ENCODE data around the gene CCL18. TPM values are rescaled to one million over a fixed set of nuclear protein-coding genes. Genes with fewer than 3 reads are reported as not detected.

The CCL18 gene
- total and polyA plus RNA-seq, 9 of the 15 experiments (the other 6 are each of a cell fraction or from before 2014, with no cell fraction given): not detected

DNA sequence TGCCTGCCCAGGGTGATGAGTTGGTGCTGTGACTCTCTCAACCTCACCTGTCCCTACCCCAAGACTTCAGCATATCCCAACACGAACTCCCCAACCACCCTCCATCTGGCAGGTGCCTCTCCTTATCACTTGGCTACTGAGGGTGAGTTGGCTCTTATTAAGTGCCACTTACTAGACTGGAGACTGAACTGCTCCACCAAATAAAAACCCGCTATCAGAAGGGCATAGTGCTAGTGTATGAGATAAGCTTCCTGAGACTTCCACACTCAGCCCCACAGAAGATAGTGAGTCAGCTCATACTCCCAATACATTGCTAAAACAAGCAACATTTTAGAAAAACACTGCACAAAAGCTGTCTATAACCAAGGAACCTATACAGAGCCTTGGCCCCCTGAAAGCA is 16.0 kb upstream of the CCL18 start (continued):
- TF ChIP-seq TEAD4 (IDR thresholded peaks at IDR 0.05; ENCODE audit: low read length) (no peak), TEAD4 (CRISPR knock-in tag; IDR thresholded peaks at IDR 0.05; ENCODE audit: borderline replicate concordance) (no peak), MECOM (CRISPR knock-in tag; IDR thresholded peaks at IDR 0.05) (no peak)

DNA sequence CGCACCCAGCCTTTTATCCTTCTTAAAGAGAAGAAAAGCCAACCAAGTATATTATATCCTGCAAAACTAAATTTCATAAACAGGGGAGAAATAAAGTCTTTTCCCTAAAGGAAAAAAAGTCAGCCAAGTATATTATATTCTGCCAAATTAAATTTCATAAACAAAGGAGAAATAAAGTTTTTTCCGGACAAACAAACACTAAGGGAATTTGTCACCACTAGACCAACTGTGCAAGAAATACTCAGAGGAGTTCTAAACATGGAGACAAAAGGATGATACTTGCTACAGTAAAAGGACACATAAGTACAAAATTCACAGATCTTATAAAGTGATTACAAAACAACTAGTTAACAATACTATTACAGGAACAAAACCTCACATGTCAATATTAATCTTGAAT is 14.4 kb upstream of the CCL18 start:
- intact Hi-C loops (cut with micrococcal nuclease) (no loop called here), in situ Hi-C loops (cut with MboI) (no loop called here)
- Histone ChIP-seq H3K36me3 (ENCODE audit: control insufficient read depth, insufficient read depth, low read length) (no peaks in the 10 kb centered on the region), H3K9me3 (replicated peaks; ENCODE audit: control insufficient read depth, insufficient read depth, low read depth, low read length) (no peaks in the 10 kb centered on the region), H2AFZ (ENCODE audit: low read depth, low read length) (no peak overlapping the region), H3K79me2 (ENCODE audit: control insufficient read depth, insufficient read depth, low read length) (no peaks in the 10 kb centered on the region), H3K9me1 (ENCODE audit: control insufficient read depth, insufficient read depth, low read length) (no peaks in the 10 kb centered on the region), H3K27ac (ENCODE audit: extremely low read depth, low read depth, low read length) (no peak overlapping the region), H3K4me2 (ENCODE audit: insufficient read depth, low read length) (no peak overlapping the region), H4K20me1 (replicated peaks; ENCODE audit: control insufficient read depth, insufficient read depth, low read length) (no peaks in the 10 kb centered on the region), H3K4me3 (no peak overlapping the region), H3K4me1 (replicated peaks in 1 of 2; ENCODE audit: control insufficient read depth in 2 of 2, insufficient read depth in 2 of 2, low read length in 2 of 2) (no peaks in the 10 kb centered on the region), H3K27me3 (ENCODE audit: control insufficient read depth in 2 of 2, insufficient read depth in 2 of 2, low read length in 2 of 2) (no peaks in the 10 kb centered on the region), H3K9ac (ENCODE audit: insufficient read depth in 1 of 2, low read depth in 2 of 2, low read length in 2 of 2) (no peak overlapping the region)
- ATAC-seq (no peak), DNase-seq (ENCODE audit: extremely low read depth in 1 of 4, low spot score in 3 of 4) (no peak), FAIRE-seq (no peak)
- ChIA-PET POLR2A (interaction anchor here (0.6 kb wide), 1 partner anchor 13 kb away, joined by 3 read pairs; no protein-coding TSS in a partner anchor), CTCF (ENCODE audit: low intra/inter-chr PET ratio) (no interaction called here)
- WGBS (ENCODE audit: insufficient coverage, low coverage, missing lambda C conversion rate): 5% methylated on average over 2 of the region's 2 CpGs
- TF ChIP-seq YY1 (IDR thresholded peaks at IDR 0.05; ENCODE audit: borderline replicate concordance in 1 of 3, control insufficient read depth in 1 of 3, extremely low read depth in 1 of 3, insufficient read depth in 3 of 3, insufficient read length in 1 of 3, insufficient replicate concordance in 2 of 3, low read depth in 1 of 3, low read length in 2 of 3) (no peak), FOXK2 (conservative IDR thresholded peaks at IDR 0.05 in 1 of 2, IDR thresholded peaks at IDR 0.05 in 1 of 2; ENCODE audit: low read depth in 2 of 2) (no peak), NFIC (IDR thresholded peaks at IDR 0.05) (no peak), ZFPM2 (CRISPR knock-in tag; IDR thresholded peaks at IDR 0.05) (no peak), ZNF586 (CRISPR knock-in tag; conservative IDR thresholded peaks at IDR 0.05) (no peak), TEAD2 (tag; IDR thresholded peaks at IDR 0.05) (no peak)
- TF ChIP-seq, protein P1, sequence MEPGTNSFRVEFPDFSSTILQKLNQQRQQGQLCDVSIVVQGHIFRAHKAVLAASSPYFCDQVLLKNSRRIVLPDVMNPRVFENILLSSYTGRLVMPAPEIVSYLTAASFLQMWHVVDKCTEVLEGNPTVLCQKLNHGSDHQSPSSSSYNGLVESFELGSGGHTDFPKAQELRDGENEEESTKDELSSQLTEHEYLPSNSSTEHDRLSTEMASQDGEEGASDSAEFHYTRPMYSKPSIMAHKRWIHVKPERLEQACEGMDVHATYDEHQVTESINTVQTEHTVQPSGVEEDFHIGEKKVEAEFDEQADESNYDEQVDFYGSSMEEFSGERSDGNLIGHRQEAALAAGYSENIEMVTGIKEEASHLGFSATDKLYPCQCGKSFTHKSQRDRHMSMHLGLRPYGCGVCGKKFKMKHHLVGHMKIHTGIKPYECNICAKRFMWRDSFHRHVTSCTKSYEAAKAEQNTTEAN (CRISPR knock-in tag; IDR thresholded peaks at IDR 0.05): no peak
- TF ChIP-seq, protein P2, sequence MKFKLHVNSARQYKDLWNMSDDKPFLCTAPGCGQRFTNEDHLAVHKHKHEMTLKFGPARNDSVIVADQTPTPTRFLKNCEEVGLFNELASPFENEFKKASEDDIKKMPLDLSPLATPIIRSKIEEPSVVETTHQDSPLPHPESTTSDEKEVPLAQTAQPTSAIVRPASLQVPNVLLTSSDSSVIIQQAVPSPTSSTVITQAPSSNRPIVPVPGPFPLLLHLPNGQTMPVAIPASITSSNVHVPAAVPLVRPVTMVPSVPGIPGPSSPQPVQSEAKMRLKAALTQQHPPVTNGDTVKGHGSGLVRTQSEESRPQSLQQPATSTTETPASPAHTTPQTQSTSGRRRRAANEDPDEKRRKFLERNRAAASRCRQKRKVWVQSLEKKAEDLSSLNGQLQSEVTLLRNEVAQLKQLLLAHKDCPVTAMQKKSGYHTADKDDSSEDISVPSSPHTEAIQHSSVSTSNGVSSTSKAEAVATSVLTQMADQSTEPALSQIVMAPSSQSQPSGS (CRISPR knock-in tag; IDR thresholded peaks at IDR 0.05): no peak
- no TSS peak for BruUV-seq (replicated peaks)
